IPS DF 4.7 (cell line): Measurements from ENCODE around the gene TMEM17.
A peak's percentile ranks its signal among the peaks of the same experiment; 100 is the strongest.

Experiments
- DNase-seq: peaks from one replicate; pipeline ENCODE4 v3.0.0-alpha.2; 2013; ENCODE audit warnings: low spot score; ENCODE audit errors: extremely low read depth

TMEM17 gene

GRCh38 chr2:62473246-62473827 lies 32.7 kb downstream of the TMEM17 start:
- no peak for DNase-seq

DNA sequence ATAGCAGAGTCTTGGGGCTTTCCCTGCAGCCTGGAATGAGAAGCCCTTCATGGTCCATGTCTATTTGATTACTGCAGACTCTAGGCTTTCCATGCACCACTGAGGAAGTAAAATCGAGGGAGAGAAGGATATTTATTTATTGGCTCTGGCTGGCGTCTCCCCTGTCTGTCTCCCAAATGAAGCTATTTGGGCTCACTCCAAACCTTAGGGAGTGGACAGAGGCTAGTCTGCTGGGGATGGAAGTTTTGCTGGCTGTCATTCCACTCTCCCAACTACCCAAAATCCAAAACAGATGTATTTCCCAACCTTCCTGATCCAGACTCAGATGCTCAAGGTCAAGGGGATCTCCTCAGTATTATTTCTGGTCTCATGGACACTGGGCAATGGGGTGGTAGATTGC lies 33.7 kb downstream of the TMEM17 start:
- DNase-seq, result no peak

DNA sequence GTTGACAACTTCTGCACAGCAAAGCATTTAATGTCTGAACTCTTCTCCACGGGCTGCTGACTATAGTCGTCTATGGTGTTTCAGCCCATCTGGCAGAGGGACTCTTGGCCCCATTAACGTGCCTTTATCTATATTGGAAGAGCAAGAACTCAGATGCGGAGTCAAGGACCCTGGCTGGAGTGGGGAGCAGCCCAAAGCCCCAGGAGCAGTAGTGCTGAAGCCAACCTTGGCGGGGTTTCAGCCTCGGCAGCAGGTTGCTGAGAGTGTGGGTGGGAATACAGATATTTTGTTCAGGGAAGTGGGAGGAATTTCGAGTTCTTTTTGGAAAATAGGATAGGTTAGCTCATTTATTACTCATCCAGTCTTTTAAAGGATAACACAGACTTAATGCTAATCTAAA lies 34.2 kb downstream of the TMEM17 start:
- DNase-seq, result no peak

GRCh38 chr2:62471404-62471803 lies 34.6 kb downstream of the TMEM17 start:
- DNase-seq, result no peak

GRCh38 chr2:62469548-62469947 lies 36.4 kb downstream of the TMEM17 start:
- DNase-seq, result no peak

GRCh38 chr2:62469114-62469513 lies 36.9 kb downstream of the TMEM17 start:
- no peak for DNase-seq

GRCh38 chr2:62467475-62468321 lies 38.3 kb downstream of the TMEM17 start:
- no peak for DNase-seq

DNA sequence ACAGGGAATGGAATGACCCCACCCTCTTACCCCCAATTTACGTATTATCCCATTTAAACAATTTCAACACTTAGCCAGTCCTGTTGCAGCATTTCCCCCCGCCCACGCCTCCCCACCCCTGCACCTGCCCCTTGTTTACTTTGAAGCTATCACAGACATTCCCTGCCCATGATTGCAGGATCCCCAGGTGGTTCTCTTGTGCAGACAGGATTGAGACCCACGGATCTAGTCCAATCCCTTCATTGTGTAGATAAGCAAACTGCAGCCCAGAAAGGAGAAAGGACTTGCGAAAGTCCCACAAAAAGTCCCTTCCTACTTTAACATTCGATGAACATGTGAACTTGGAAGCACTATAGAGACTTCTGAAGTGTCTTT lies 38.9 kb downstream of the TMEM17 start:
- no peak for DNase-seq

GRCh38 chr2:62466503-62466854 lies 39.5 kb downstream of the TMEM17 start:
- DNase-seq, result no peak

DNA sequence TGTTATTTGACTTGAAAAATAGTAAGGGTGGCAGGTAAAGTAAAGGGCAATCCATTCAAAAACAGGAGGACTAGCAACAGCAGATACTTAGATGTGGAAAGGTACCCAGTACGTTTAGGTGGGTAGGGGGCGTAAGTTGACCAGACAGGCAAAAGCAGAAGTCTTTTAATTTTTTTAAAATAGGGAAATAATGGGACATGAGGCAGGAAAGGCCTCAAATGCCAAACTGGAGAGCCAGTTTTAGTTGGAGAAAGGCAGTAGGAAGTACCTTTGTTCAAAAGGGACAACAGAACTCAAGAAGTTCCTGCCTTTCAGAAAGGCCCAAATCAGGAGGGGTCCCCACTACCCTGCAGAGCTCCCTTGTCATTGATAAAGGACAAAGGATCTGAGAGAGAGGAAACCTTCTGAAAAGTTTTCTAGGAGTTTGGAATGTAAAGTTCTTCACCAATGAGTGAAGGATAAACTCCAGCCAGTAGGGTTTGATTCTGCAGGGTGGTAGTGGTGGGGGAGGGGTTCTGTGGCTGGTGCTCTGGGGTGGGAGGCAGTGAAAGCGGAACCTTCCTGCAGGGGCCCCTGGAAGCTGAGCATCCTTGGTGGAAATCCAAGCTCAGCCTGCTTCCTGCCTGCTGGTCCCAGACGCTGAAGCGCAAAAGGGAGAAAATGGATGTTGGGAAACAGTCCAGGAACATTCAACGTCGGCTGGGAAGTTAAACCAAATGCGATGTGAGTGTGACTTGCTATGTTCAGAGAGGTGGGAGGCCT lies 40.1 kb downstream of the TMEM17 start:
- DNase-seq, result peak; percentile 80

- no peak for DNase-seq
These were observed 40.8 kb downstream of the TMEM17 start for GRCh38 chr2:62465039-62465740.

DNA sequence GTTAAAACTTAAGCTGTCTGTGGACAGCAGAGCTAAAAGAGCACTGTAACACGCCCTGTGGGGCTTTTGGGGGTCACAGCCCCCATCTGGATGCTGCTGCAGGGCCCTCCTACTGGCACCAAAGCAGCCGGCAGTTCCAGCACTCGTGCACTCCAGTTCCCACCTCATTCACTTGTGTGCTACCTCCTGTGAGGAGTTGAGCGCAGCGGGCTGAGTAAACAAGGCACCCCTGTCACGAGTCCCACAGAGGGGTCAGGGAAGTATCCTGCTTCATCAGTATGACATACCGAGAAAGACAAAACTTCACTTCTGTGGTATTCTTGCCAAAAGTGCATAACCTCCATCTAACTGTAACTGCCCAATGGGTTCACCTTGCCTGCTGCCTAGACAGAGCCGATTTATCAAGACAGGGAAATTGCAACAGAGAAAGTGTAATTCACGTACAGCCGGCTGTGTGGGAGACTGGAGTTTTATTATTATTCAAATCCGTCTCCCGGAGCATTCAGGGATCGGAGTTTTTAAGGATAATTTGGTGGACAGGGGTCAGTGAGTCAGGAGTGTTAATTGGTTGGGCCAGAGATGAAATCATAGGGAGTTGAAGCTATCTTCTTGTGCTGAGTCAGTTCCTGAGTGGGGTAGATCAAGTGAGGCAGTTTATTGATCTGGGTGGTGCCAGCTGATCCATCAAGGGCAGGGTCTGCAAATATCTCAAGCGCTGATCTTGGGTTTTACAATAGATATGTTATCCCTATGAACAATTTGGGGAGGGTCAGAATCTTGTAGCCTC lies 41.6 kb downstream of the TMEM17 start:
- no peak for DNase-seq

DNA sequence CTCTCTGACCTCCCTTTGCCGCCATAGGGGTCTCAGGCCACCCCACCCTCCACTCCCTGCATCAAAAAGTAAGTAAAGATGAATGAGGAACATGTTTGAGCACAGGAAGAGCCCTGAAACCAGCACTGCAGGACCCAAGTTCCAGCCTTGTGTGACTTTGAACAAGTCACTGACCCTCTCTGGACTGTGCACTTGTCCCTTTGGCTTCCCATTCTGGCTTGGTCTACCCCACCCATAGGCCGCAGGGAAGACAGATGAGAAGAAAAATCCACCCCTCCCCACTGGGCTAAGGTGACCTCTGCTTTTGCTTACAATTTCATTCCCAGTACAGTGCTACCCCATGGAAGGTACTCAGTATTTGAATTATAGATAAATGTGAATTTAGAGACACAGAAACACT lies 43.8 kb downstream of the TMEM17 start:
- DNase-seq, result no peak

GRCh38 chr2:62461707-62462106 lies 44.3 kb downstream of the TMEM17 start:
- DNase-seq, result no peak

DNA sequence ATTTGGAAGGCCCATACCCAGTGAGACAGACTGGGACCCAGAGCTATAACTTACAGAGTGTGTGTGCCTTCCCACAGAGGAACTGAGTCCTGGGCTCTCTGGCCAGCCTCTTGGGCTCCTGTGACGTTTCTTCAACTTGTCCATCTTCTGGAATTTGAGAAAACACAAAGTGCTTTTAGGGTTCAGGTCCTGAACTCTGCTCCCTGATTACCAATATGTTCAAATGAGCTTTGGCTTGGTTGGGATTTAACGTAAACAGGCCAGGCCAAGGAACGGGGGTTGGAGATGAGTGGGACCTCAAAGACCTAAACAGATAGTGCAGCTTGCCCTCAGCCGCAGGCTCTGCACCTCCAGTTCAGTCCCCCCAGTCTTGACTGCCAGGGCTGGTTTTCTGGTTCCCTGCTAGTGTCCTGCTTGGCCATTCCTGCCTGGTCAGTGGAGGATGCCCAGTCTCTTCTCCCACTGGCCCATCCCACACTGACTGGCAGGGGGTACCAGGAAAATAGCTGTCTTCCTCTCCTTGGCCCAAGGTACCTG lies 44.9 kb downstream of the TMEM17 start:
- DNase-seq, result no peak

GRCh38 chr2:62460175-62460574 lies 45.8 kb downstream of the TMEM17 start:
- DNase-seq, result no peak

DNA sequence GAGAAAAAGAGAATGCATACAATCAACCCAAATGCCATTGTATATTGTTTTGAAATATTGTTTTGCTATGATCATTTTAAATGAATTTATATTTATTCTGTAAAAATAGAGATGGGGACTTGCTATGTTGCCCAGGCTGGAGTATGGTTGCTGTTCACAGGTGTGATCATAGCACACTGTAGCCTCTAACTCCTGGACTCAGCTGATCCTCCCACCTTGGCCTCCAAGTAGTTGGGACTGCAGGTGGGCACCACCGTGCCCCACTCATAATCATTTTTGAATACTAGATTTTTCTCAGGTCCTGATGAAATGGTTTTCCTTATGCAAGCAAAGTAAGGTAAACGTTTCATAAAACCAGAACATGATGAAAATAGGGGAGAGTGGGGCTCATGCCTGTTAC lies 46.3 kb downstream of the TMEM17 start:
- DNase-seq, result no peak

GRCh38 chr2:62459106-62459505 lies 46.9 kb downstream of the TMEM17 start:
- no peak for DNase-seq

DNA sequence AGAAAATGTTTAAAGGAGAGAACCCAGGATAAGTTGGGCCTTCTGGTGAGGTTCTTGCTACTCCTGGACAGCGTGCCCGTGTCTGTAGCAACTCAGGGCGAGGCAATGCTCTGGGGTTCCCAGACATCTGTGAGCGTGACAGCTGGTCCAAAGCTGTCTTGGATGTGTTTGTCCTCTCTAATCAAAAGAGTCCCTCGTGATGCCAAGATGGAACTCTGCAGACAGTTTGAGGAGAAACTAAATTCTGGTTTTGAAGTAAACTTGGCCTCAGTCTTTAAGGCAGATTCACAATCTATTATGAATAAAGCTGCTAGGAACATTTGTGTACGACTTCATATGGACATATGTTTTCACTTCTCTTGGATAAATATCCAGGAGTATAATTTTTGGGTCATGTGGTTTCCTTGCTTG lies 47.3 kb downstream of the TMEM17 start:
- DNase-seq, result no peak

- DNase-seq, result no peak
These were observed 47.8 kb downstream of the TMEM17 start for GRCh38 chr2:62458206-62458641.

- no peak for DNase-seq
These were observed 48.4 kb downstream of the TMEM17 start for GRCh38 chr2:62457556-62457955.
